ENCODE results near the gene PTPRN2. TPM values are rescaled to one million over a fixed set of nuclear protein-coding genes. Genes with fewer than 3 reads are reported as not detected.
"Not testable (repeated sequence)": the region's sequence is repeated elsewhere in the genome, so short reads cannot be mapped to it uniquely, and the experiment has no call there.

Gene PTPRN2
- polyA plus RNA-seq, 6 donors from 2014 or later, result 1.4 to 4.6 (median 3.8) TPM

DNA sequence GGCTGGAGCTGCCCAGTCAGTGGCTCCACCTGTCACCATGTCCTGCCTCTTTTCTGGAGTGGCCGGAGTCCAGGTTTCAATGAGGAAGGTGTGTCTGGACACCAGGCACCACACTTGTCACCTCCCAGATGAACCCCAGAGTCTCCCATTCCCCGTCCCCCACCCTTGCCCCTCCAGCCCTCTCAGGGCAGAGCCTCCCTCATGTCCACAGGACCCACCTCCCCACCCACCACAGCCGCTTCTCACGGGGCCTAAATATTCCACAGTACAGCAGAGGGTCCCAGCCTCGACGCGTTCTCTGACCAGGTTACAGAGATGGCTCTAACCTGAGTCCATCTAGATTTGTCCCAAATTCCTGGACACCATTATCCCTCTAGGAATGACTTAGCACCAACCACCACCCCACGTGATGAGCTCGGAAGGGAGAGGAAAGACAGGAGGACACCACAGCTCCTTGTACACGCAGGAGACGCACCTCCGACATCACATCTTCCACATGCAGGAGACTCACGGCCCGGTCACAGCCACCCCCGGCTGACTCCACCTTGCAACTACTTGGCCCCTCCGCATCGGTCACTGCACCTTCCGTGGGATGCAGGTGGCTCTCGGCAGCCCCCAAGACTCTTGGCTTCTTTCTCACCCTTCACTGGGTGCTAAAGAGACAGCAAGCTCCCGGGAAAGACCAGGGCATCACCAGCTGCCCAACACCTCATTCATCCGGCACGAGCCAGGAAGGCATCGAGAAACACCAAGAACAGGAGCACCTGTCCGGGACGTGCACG lies 690.7 kb downstream of the PTPRN2 start:
- DNase-seq (no peak), ATAC-seq (ENCODE audit: low read depth in 2 of 2) (no peak)
- no peaks in the 10 kb centered on the region for H3K4me1 Mint-ChIP-seq
- H3K27me3 Mint-ChIP-seq, result no peaks in the 10 kb centered on the region
- H3K36me3 Mint-ChIP-seq, result no peaks in the 10 kb centered on the region
- peak overlapping the region in 1 of 6 donors; percentile 54 for H3K27ac Mint-ChIP-seq
- no peak overlapping the region for H3K4me3 Mint-ChIP-seq
- no peaks in the 10 kb centered on the region for H3K9me3 Mint-ChIP-seq

- ATAC-seq (ENCODE audit: low read depth in 2 of 2); H3K9me3 Mint-ChIP-seq; H3K4me3 Mint-ChIP-seq; DNase-seq; H3K36me3 Mint-ChIP-seq; H3K4me1 Mint-ChIP-seq; H3K27ac Mint-ChIP-seq; H3K27me3 Mint-ChIP-seq: not testable (repeated sequence)
Measured at GRCh38 chr7:157896376-157896675, 691.3 kb downstream of the PTPRN2 start.

DNA sequence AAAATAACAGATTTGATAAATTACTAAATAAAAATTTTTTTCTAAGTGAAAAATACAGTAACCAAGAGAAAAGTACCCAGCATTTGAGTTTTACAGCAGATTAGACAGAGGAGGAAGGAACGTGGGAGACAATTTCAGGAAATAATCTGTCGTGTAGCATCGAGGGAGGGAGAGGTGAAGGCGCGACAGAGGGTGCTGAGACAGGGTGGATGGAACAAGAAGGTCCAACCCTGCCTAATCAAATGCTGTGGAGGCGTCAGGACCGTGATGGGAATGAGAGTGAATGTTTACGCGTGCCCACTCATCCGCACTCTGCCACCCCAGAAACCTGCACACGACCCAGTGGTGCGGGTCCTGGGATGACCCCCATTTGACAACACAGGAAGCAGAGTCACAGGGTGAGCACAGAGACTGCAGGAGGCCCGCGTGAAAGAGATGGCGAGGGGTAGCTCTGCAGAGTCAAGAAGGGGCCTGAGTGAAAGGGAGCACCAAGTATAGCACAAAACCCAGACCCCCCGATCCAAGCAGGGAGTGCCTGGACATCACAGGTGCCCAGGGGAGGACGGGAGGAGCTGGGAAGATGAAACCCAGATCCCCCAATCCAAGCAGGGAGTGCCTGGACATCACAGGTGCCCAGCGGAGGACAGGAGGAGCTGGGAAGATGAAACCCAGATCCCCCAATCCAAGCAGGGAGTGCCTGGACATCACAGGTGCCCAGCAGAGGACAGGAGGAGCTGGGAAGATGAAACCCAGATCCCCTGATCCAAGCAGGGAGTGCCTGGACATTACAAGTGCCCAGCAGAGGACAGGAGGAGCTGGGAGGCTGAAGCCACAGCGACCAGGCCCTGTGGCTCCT lies 691.9 kb downstream of the PTPRN2 start:
- H3K4me1 Mint-ChIP-seq, result no peaks in the 10 kb centered on the region
- no peaks in the 10 kb centered on the region for H3K36me3 Mint-ChIP-seq
- ATAC-seq (ENCODE audit: low read depth in 2 of 2) (no peak), DNase-seq (no peak)
- no peaks in the 10 kb centered on the region for H3K9me3 Mint-ChIP-seq
- no peak overlapping the region for H3K27ac Mint-ChIP-seq
- no peaks in the 10 kb centered on the region for H3K27me3 Mint-ChIP-seq
- no peak overlapping the region for H3K4me3 Mint-ChIP-seq

GRCh38 chr7:157895098-157895497 lies 692.5 kb downstream of the PTPRN2 start:
- not testable (repeated sequence) for H3K27me3 Mint-ChIP-seq; H3K9me3 Mint-ChIP-seq; H3K4me1 Mint-ChIP-seq; H3K36me3 Mint-ChIP-seq; DNase-seq; H3K27ac Mint-ChIP-seq; ATAC-seq (ENCODE audit: low read depth in 2 of 2)
- H3K4me3 Mint-ChIP-seq, result peak overlapping the region in 1 of 8 donors; percentile 60

DNA sequence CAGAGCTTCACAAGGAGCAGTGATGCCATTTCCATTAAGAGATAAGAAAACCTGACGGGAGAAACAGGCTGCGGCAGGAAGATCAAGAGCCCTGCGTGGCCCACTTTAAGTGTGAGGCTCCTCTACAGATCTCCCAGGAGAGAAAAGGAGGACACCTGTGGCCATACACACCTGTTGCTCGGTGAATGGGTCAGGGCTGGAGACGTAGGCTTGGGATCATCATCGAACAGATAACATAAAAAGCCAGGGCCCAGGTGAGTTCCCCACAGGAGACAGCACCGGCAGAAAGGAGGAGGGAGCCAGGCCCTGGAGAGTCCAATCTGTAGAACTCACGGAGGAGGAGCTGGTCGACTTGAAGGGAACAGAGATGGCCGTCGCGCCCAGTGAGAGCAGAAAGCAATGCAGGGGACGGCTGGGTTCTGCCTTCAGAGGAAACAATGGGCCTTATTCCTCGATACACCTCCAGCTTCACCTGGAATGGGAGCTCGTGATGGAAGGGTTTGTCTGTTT lies 694.0 kb downstream of the PTPRN2 start:
- Mint-ChIP-seq H3K4me3 (no peak overlapping the region), H3K27me3 (peaks cover 0 to 3% (median 0%) of the 10 kb centered on the region in 3 donors)
- DNase-seq, result no peak

GRCh38 chr7:157892751-157893523 lies 694.7 kb downstream of the PTPRN2 start:
- Mint-ChIP-seq H3K36me3 (no peaks in the 10 kb centered on the region), H3K27me3 (peaks cover 0 to 3% (median 0%) of the 10 kb centered on the region in 3 donors), H3K4me1 (no peaks in the 10 kb centered on the region), H3K9me3 (peaks cover 0 to 8% (median 0%) of the 10 kb centered on the region in 7 donors), H3K27ac (no peak overlapping the region), H3K4me3 (no peak overlapping the region)
- no peak for ATAC-seq (ENCODE audit: low read depth in 2 of 2)
- no peak for DNase-seq

More for the DNA sequence above, 694.0 kb downstream of the PTPRN2 start:
- ATAC-seq (ENCODE audit: low read depth in 2 of 2), result no peak
- Mint-ChIP-seq H3K27ac (no peak overlapping the region), H3K4me1 (no peaks in the 10 kb centered on the region), H3K9me3 (peaks cover 0 to 8% (median 0%) of the 10 kb centered on the region in 7 donors), H3K36me3 (no peaks in the 10 kb centered on the region)

DNA sequence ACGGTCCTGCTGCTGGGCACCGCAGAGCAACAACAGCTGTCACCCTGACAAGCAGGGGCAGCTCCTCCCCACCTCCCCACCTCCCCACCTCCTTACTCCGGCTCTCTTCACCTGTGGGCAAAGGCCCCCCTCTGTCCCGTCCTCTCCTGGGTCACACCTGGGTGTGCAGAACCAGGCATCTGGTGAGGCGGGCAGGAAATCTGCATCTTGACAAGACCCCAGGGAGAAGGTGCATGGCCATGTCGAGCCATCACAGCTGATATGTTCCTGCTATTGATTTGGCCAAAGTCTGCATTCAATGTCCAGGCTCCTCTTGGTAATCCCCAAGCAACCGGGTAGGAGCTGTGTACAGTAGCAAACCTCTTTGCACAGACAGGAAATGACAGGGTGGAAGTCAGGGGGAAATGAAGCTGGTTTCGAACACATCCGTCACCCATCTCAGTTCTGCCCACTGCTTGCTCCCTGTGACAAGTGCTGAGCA lies 696.7 kb downstream of the PTPRN2 start:
- H3K27ac Mint-ChIP-seq, result no peak overlapping the region
- ATAC-seq (ENCODE audit: low read depth in 2 of 2) (no peak), DNase-seq (no peak)
- no peak overlapping the region for H3K4me3 Mint-ChIP-seq
- peaks cover 0 to 8% (median 0%) of the 10 kb centered on the region in 7 donors for H3K9me3 Mint-ChIP-seq
- no peaks in the 10 kb centered on the region for H3K4me1 Mint-ChIP-seq
- H3K36me3 Mint-ChIP-seq, result no peaks in the 10 kb centered on the region
- peaks cover 0 to 3% (median 0%) of the 10 kb centered on the region in 3 donors for H3K27me3 Mint-ChIP-seq

DNA sequence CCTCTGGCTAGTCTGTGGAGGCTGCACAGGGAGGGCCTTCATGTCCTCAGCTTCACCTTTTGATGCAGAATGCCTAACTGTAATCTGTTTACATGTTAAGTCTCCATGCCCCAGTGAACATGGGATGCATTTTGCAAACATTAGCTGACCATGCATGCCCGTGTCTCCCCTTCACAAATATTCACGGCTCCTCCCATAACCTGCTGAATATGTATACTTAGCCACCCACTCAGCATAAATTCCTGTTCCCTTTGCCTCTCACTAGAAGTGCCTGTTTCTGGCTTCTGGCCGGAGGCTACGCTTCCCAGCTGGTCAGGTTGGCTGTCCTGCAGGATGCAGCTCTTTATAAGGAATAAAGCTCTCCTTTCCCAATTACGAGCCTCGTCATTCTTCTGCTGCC lies 698.1 kb downstream of the PTPRN2 start:
- Mint-ChIP-seq H3K36me3 (no peaks in the 10 kb centered on the region), H3K4me1 (no peaks in the 10 kb centered on the region), H3K27ac (no peak overlapping the region), H3K27me3 (peaks cover 0 to 3% (median 0%) of the 10 kb centered on the region in 3 donors), H3K4me3 (no peak overlapping the region), H3K9me3 (peaks cover 0 to 11% (median 4%) of the 10 kb centered on the region in 7 donors)
- ATAC-seq (ENCODE audit: low read depth in 2 of 2) (no peak), DNase-seq (no peak)

GRCh38 chr7:157888579-157888978 lies 699.0 kb downstream of the PTPRN2 start:
- no peaks in the 10 kb centered on the region for H3K4me1 Mint-ChIP-seq
- no peaks in the 10 kb centered on the region for H3K36me3 Mint-ChIP-seq
- H3K27me3 Mint-ChIP-seq, result peaks cover 0 to 3% (median 0%) of the 10 kb centered on the region in 3 donors
- no peak overlapping the region for H3K4me3 Mint-ChIP-seq
- no peak overlapping the region for H3K27ac Mint-ChIP-seq
- H3K9me3 Mint-ChIP-seq, result peaks cover 0 to 11% (median 4%) of the 10 kb centered on the region in 7 donors
- DNase-seq, result no peak
- no peak for ATAC-seq (ENCODE audit: low read depth in 2 of 2)

DNA sequence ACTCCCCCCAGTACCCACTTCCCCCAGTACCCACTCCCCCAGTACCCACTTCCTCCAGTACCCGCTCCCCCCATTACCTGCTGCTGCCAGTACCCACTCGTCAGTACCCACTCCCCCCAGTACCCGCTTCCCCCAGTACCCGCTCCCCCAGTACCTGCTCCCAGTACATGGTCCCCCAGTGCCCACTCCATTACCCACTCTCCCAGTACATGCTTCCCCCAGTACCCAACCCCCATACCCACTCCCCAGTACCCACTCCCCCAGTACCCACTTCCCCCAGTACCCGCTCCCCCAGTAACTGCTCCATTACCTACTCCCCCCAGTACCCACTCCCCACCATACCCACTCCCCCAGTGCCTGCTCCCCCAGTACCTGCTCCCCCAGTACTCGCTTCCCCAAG lies 700.2 kb downstream of the PTPRN2 start:
- Mint-ChIP-seq H3K9me3 (peaks cover 0 to 11% (median 4%) of the 10 kb centered on the region in 7 donors), H3K4me3 (no peak overlapping the region), H3K4me1 (no peaks in the 10 kb centered on the region), H3K27ac (no peak overlapping the region), H3K36me3 (no peaks in the 10 kb centered on the region), H3K27me3 (peaks cover 0 to 3% (median 0%) of the 10 kb centered on the region in 3 donors)
- ATAC-seq (ENCODE audit: low read depth in 2 of 2) (no peak), DNase-seq (no peak)

DNA sequence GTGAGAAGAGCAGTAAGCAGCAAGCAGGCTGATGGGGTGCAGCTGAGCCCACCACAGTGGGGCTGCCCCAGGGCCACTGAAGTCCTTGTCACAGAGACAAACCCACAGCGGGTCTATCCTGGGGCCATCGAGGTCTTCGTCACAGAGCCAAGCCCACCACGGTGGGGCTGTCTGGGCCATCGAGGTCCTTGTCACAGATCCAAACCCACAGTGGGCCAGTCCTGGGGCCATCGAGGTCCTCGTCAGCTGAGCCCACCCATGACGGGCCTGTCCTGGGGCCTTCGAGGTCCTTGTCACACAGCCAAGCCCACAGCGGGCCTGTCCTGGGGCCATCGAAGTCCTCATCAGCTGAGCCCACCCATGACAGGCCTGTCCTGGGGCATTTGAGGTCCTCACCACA lies 700.9 kb downstream of the PTPRN2 start:
- no peaks in the 10 kb centered on the region for H3K36me3 Mint-ChIP-seq
- H3K4me3 Mint-ChIP-seq, result no peak overlapping the region
- no peak overlapping the region for H3K27ac Mint-ChIP-seq

DNA sequence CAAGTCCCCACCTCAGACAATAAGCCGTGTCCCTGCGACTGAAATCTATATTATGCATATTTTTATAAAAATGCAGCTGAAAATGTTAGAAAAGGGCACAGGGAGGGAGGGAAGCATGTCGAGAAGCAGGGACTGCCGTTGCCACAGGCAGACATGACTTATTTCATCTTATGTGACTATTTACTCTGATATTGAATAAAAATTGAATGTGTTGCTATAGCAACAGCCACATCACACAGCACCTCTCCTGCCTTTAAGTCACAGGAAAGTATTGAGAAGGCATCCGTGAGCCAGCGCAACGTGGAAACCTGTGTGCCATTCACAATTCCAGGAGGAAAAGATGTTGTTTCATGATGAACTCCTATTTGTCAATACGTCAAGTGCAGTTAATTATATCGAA lies 701.4 kb downstream of the PTPRN2 start:
- Mint-ChIP-seq H3K9me3 (peaks cover 0 to 11% (median 4%) of the 10 kb centered on the region in 7 donors), H3K36me3 (no peaks in the 10 kb centered on the region), H3K4me1 (no peaks in the 10 kb centered on the region), H3K27me3 (peaks cover 0 to 3% (median 0%) of the 10 kb centered on the region in 3 donors), H3K27ac (peak overlapping the region in 1 of 6 donors; percentile 42), H3K4me3 (no peak overlapping the region)
- DNase-seq, result no peak
- no peak for ATAC-seq (ENCODE audit: low read depth in 2 of 2)

More for the DNA sequence above, 700.9 kb downstream of the PTPRN2 start:
- H3K27me3 Mint-ChIP-seq, result peaks cover 0 to 3% (median 0%) of the 10 kb centered on the region in 3 donors
- peaks cover 0 to 11% (median 4%) of the 10 kb centered on the region in 7 donors for H3K9me3 Mint-ChIP-seq
- no peak for DNase-seq
- ATAC-seq (ENCODE audit: low read depth in 2 of 2), result no peak
- no peaks in the 10 kb centered on the region for H3K4me1 Mint-ChIP-seq

GRCh38 chr7:157885140-157885539 lies 702.5 kb downstream of the PTPRN2 start:
- peaks cover 2 to 15% (median 7%) of the 10 kb centered on the region in 7 donors for H3K9me3 Mint-ChIP-seq
- ATAC-seq (ENCODE audit: low read depth in 2 of 2), result no peak
- peak overlapping the region in 1 of 8 donors; percentile 22 for H3K4me3 Mint-ChIP-seq
- DNase-seq, result no peak
- H3K27ac Mint-ChIP-seq, result no peak overlapping the region
- H3K27me3 Mint-ChIP-seq, result peaks cover 0 to 3% (median 0%) of the 10 kb centered on the region in 3 donors
- no peaks in the 10 kb centered on the region for H3K4me1 Mint-ChIP-seq
- no peaks in the 10 kb centered on the region for H3K36me3 Mint-ChIP-seq
